Mesothelial cell of epicardium (in vitro differentiated cells): ENCODE data around the gene MRPS22. TPM values are rescaled to one million over a fixed set of nuclear protein-coding genes. Genes with fewer than 3 reads are reported as not detected.

Source experiments
- DNase-seq, 2 experiments: peaks; one replicate each; pipeline ENCODE4 v3.0.0; 2021; ENCODE audit warnings: low spot score in 2 of 2; ENCODE audit not compliant: unreplicated experiment in 2 of 2
- H3K27ac Mint-ChIP-seq: 2 replicates; pipeline ENCODE4 v1.8.0; 2021; ENCODE audit warnings: mixed read lengths
- H3K27me3 Mint-ChIP-seq: 2 replicates; pipeline ENCODE4 v1.8.0; 2021; ENCODE audit warnings: low read depth, mixed read lengths
- H3K36me3 Mint-ChIP-seq: 2 replicates; pipeline ENCODE4 v1.8.0; 2021; ENCODE audit warnings: mixed read lengths
- H3K4me1 Mint-ChIP-seq: 2 replicates; pipeline ENCODE4 v1.8.0; 2021; ENCODE audit warnings: mixed read lengths
- H3K4me3 Mint-ChIP-seq: 2 replicates; pipeline ENCODE4 v1.8.0; 2021; ENCODE audit warnings: mild to moderate bottlenecking, moderate library complexity, mixed read lengths
- H3K9me3 Mint-ChIP-seq: 2 replicates; pipeline ENCODE4 v1.8.0; 2021; ENCODE audit warnings: mixed read lengths
- CTCF ChIP-seq: fragments of 200-600 bp; sonication (generic); IDR thresholded peaks from one replicate; pipeline ENCODE4 v1.5.0; 2021; ENCODE audit warnings: antibody characterized with exemption; ENCODE audit not compliant: unreplicated experiment
- total RNA-seq: library from RNA; stranded (reverse); gene quantifications from 3 replicates; pipeline ENCODE4 v1.2.1, GENCODE V29; 2021

MRPS22 gene
- total RNA-seq, 1 donor from 2014 or later: 34.2 TPM

DNA sequence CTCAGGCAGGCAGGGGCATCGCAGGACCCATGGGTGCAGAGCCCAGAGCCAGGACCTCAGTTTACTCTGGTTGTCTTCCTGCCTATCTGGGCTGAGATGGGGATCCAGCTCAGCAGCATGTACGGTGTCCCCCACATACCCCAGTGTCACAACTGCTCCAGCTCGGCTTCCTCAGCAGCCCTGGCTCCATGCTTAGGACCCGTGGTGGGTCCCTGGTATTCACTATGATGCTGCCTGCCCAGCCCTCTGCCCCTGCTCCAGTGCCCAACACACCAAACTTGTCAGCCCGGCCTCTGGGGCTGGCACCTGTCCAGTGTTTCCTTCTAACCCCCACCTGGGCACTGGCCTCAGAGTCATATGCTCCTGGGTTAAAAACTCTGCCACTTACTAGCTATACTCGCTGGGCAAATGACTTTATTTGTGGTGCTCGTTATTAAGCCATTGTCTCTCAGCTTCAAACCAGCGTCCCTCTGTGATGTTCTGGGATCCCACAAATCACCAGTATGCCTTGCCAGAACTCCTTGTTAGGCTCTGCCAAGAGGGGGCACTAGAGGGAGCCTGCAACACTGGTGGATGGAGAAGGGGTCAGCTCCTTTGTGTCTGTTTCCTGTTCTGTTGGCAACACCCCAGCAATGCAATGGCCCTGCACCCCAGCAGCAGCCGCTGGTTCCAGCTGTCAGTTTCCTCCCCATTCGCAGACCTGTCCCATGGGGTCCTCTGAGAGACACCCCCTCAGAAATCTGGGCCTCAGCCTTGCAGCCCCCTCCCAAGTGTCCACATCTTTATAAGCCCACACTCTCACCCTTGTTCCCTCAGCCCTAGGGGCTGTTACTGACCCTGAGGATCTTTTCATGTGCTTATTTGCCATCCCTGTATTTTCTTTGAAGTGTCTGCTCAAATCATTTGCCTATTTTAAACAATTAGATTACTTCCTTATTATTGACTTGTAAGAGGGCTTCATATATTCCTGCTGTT lies 24.1 kb upstream of the MRPS22 start:
- Mint-ChIP-seq H3K27ac (no peak overlapping the region), H3K4me3 (no peak overlapping the region), H3K36me3 (no peaks in the 10 kb centered on the region), H3K9me3 (no peaks in the 10 kb centered on the region), H3K4me1 (peaks cover 12% of the 10 kb centered on the region), H3K27me3 (peaks cover 73% of the 10 kb centered on the region)
- no peak for DNase-seq
- no peak for TF ChIP-seq CTCF

GRCh38 chr3:139320551-139321309 lies 23.1 kb upstream of the MRPS22 start:
- no peak for DNase-seq
- no peak for TF ChIP-seq CTCF
- no peak overlapping the region for H3K27ac Mint-ChIP-seq
- H3K4me3 Mint-ChIP-seq: no peak overlapping the region
- H3K9me3 Mint-ChIP-seq: no peaks in the 10 kb centered on the region
- peaks cover 12% of the 10 kb centered on the region for H3K4me1 Mint-ChIP-seq
- peaks cover 74% of the 10 kb centered on the region for H3K27me3 Mint-ChIP-seq
- no peaks in the 10 kb centered on the region for H3K36me3 Mint-ChIP-seq

DNA sequence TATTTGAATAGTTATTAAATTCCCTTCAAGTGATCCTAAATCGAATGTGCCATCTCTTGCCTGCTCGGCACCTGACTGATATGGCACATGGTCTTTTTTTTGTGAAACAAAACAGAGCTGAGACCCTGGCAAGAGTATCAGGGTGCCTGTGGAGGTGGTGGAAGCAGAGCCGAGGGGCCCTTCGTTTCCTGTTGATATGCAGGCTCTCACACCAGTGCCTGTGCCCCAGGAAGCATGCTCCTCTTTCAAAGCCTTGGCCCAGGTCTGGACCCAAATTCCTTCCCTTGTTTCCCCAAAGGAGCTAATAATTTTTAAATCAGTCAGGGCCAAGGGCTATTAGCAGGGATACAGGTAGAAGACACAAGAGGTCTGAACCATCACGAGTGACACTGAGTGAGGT lies 21.5 kb upstream of the MRPS22 start:
- Mint-ChIP-seq H3K36me3 (no peaks in the 10 kb centered on the region), H3K27ac (no peak overlapping the region), H3K4me1 (peaks cover 11% of the 10 kb centered on the region), H3K27me3 (peaks cover 75% of the 10 kb centered on the region), H3K9me3 (no peaks in the 10 kb centered on the region), H3K4me3 (no peak overlapping the region)
- no peak for TF ChIP-seq CTCF
- no peak for DNase-seq

GRCh38 chr3:139323146-139323545 lies 20.7 kb upstream of the MRPS22 start:
- peaks cover 5% of the 10 kb centered on the region for H3K4me1 Mint-ChIP-seq
- H3K9me3 Mint-ChIP-seq: no peaks in the 10 kb centered on the region
- DNase-seq: no peak
- no peak overlapping the region for H3K27ac Mint-ChIP-seq
- H3K36me3 Mint-ChIP-seq: no peaks in the 10 kb centered on the region
- no peak overlapping the region for H3K4me3 Mint-ChIP-seq
- TF ChIP-seq CTCF: no peak
- peaks cover 79% of the 10 kb centered on the region for H3K27me3 Mint-ChIP-seq

DNA sequence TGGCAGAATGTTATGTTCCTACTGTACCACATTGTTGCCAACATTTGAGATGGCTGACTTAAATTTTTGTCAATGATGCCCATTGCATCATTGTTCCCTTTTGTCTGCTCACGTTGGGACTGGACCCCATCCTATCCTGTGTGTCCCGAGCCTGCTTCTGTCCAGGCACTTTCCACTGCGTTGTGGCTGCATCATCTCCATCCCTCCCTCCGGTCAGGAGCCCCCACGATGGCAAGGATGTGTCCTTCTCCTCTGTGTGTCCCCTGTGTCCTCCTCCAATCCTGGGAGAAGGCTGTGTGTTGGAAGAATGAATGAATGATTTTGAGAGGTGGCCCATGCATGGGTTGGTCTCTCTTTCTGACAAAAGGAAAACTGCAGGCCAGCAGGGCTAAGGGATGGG lies 19.4 kb upstream of the MRPS22 start:
- H3K4me1 Mint-ChIP-seq: peaks cover 2% of the 10 kb centered on the region
- H3K27me3 Mint-ChIP-seq: peaks cover 83% of the 10 kb centered on the region
- H3K36me3 Mint-ChIP-seq: no peaks in the 10 kb centered on the region
- DNase-seq: no peak
- no peaks in the 10 kb centered on the region for H3K9me3 Mint-ChIP-seq
- no peak overlapping the region for H3K27ac Mint-ChIP-seq
- H3K4me3 Mint-ChIP-seq: no peak overlapping the region
- TF ChIP-seq CTCF: no peak
